GM23338 (cell line): Measurements from ENCODE around the gene HK2. TPM values are rescaled to one million over a fixed set of nuclear protein-coding genes. Genes with fewer than 3 reads are reported as not detected.

ENCODE experiments used
- ATAC-seq: fragments of 200-7000 bp; cut with Tn5 transposase; 3 replicates; pipeline ENCODE4 v1.9.1; 2020
- DNase-seq: peaks from one replicate; pipeline ENCODE4 v3.0.0-alpha.2; 2015; ENCODE audit warnings: low spot score
- H2AFZ ChIP-seq: fragments of 200-600 bp; sonication (generic); 2 replicates; pipeline ENCODE4 v1.8.0; 2016; ENCODE audit warnings: antibody characterized with exemption, mild to moderate bottlenecking, moderate library complexity
- H3F3A ChIP-seq: fragments of 200-600 bp; sonication (generic); replicated peaks from 2 replicates; pipeline ENCODE4 v1.8.0; 2017; ENCODE audit warnings: antibody characterized with exemption, mixed run types, low read depth
- H3K27ac ChIP-seq: fragments of 200-600 bp; sonication (generic); 2 replicates; pipeline ENCODE4 v1.6.1; 2016; ENCODE audit warnings: low read depth
- H3K27me3 ChIP-seq: fragments of 200-600 bp; sonication (generic); 2 replicates; pipeline ENCODE4 v1.8.0; 2016; ENCODE audit warnings: mild to moderate bottlenecking, mixed run types, moderate library complexity; ENCODE audit not compliant: insufficient read depth
- H3K36me3 ChIP-seq: fragments of 200-600 bp; sonication (generic); 2 replicates; pipeline ENCODE4 v1.8.0; 2016; ENCODE audit warnings: mild to moderate bottlenecking; ENCODE audit not compliant: insufficient read depth
- H3K4me1 ChIP-seq: fragments of 200-600 bp; sonication (generic); 2 replicates; pipeline ENCODE4 v1.8.0; 2016; ENCODE audit warnings: mild to moderate bottlenecking, moderate library complexity; ENCODE audit not compliant: insufficient read depth
- H3K4me2 ChIP-seq: fragments of 200-600 bp; sonication (generic); 2 replicates; pipeline ENCODE4 v1.7.1; 2017; ENCODE audit warnings: mixed run types
- H3K4me3 ChIP-seq: fragments of 200-600 bp; sonication (generic); 2 replicates; pipeline ENCODE4 v1.6.1; 2016; ENCODE audit warnings: mixed run types
- H3K79me2 ChIP-seq: fragments of 200-600 bp; sonication (generic); replicated peaks from 2 replicates; pipeline ENCODE4 v1.8.0; 2017; ENCODE audit warnings: mild to moderate bottlenecking; ENCODE audit not compliant: insufficient read depth
- H3K9me2 ChIP-seq: fragments of 200-600 bp; sonication (generic); 2 replicates; pipeline ENCODE4 v1.8.0; 2017; ENCODE audit not compliant: insufficient read depth
- H4K20me1 ChIP-seq: fragments of 200-600 bp; sonication (generic); replicated peaks from 2 replicates; pipeline ENCODE4 v1.8.0; 2017; ENCODE audit warnings: mild to moderate bottlenecking; ENCODE audit not compliant: insufficient read depth
- H3K27ac Mint-ChIP-seq: 2 replicates; pipeline ENCODE4 v1.8.0; 2020; ENCODE audit warnings: inconsistent platforms, mild to moderate bottlenecking, moderate library complexity, mixed read lengths
- H3K27me3 Mint-ChIP-seq: 3 replicates; pipeline ENCODE4 v1.8.0; 2022; ENCODE audit warnings: low read depth, mild to moderate bottlenecking, moderate library complexity, mixed read lengths, inconsistent platforms; ENCODE audit not compliant: insufficient read depth, poor library complexity
- H3K36me3 Mint-ChIP-seq: 3 replicates; pipeline ENCODE4 v1.8.0; 2021; ENCODE audit warnings: low read depth, mild to moderate bottlenecking, inconsistent platforms, moderate library complexity, mixed read lengths
- H3K4me1 Mint-ChIP-seq: 3 replicates; pipeline ENCODE4 v1.8.0; 2020; ENCODE audit warnings: mild to moderate bottlenecking, inconsistent platforms, mixed read lengths
- H3K4me3 Mint-ChIP-seq: 3 replicates; pipeline ENCODE4 v1.8.0; 2021; ENCODE audit warnings: moderate library complexity, mild to moderate bottlenecking, inconsistent platforms, mixed read lengths
- H3K9me3 Mint-ChIP-seq: 3 replicates; pipeline ENCODE4 v1.8.0; 2020; ENCODE audit warnings: moderate library complexity, mild to moderate bottlenecking, inconsistent platforms, mixed read lengths
- CREB1 ChIP-seq: fragments of 250-450 bp; sonication (Bioruptor Pico); IDR thresholded peaks from 2 replicates; pipeline ENCODE4 v1.5.0; 2020; ENCODE audit warnings: low read depth, mild to moderate bottlenecking, moderate library complexity
- EZH2 ChIP-seq: fragments of 200-600 bp; sonication (generic); IDR thresholded peaks from one replicate; pipeline ENCODE4 v1.8.0; 2017; ENCODE audit warnings: antibody characterized with exemption, mild to moderate bottlenecking, low read depth; ENCODE audit not compliant: unreplicated experiment
- EZH2phosphoT487 ChIP-seq: fragments of 200-600 bp; sonication (generic); IDR thresholded peaks from one replicate; pipeline ENCODE4 v1.8.1; 2018; ENCODE audit warnings: antibody characterized with exemption; ENCODE audit not compliant: unreplicated experiment
- JUNB ChIP-seq: IDR thresholded peaks from one replicate; pipeline ENCODE4 v1.6.1; 2016; ENCODE audit warnings: antibody characterized with exemption; ENCODE audit not compliant: unreplicated experiment
- NANOG ChIP-seq: IDR thresholded peaks from 2 replicates; pipeline ENCODE4 v1.6.1; 2016; ENCODE audit warnings: antibody characterized with exemption, borderline replicate concordance
- POLR2AphosphoS5 ChIP-seq: IDR thresholded peaks from 2 replicates; pipeline ENCODE4 v1.6.1; 2016; ENCODE audit warnings: antibody characterized with exemption, low read depth
- STAT1 ChIP-seq: IDR thresholded peaks from one replicate; pipeline ENCODE4 v1.6.1; 2016; ENCODE audit warnings: antibody characterized with exemption; ENCODE audit not compliant: unreplicated experiment
- ZNF114 ChIP-seq: fragments of 250-450 bp; sonication (Bioruptor Pico); IDR thresholded peaks from 2 replicates; pipeline ENCODE4 v1.5.0; 2020; ENCODE audit warnings: mild to moderate bottlenecking, moderate library complexity
- ZNF331 ChIP-seq: fragments of 250-450 bp; sonication (Bioruptor Pico); IDR thresholded peaks from 2 replicates; pipeline ENCODE4 v1.5.0; 2020; ENCODE audit warnings: low read depth, mild to moderate bottlenecking, moderate library complexity
- polyA plus RNA-seq: library from polyadenylated mRNA; unstranded; fragments of >200 nt; fragmentation: Nextera tagmentation; extraction: Ambion mirVana; gene quantifications from 2 replicates; pipeline ENCODE4 v1.2.1, GENCODE V29; 2016
- total RNA-seq: library from RNA; depleted of rRNA; stranded (reverse); fragments of >200 nt; shearing (Covaris generic); gene quantifications from 2 replicates; pipeline ENCODE4 v1.2.3, GENCODE V29; 2014
- TF ChIP-seq, protein P1 (sequence below): fragments of 250-450 bp; sonication (Bioruptor Pico); IDR thresholded peaks from 2 replicates; pipeline ENCODE4 v1.5.0; 2020; ENCODE audit warnings: mild to moderate bottlenecking, moderate library complexity
- TF ChIP-seq, protein P2 (sequence below): IDR thresholded peaks from one replicate; pipeline ENCODE4 v1.6.1; 2018; ENCODE audit warnings: antibody characterized with exemption; ENCODE audit not compliant: unreplicated experiment
- TF ChIP-seq, protein P3 (sequence below): IDR thresholded peaks from 2 replicates; pipeline ENCODE4 v1.6.1; 2016; ENCODE audit warnings: antibody characterized with exemption
- TF ChIP-seq, protein P4 (sequence below), 2 experiments: fragments of 200-600 bp in 1 of 2; sonication (generic) in 1 of 2; conservative IDR thresholded peaks; 2 replicates each; pipeline versions ENCODE4 v1.5.1 to v1.6.1; 2016 to 2017; ENCODE audit warnings: antibody characterized with exemption in 2 of 2, low read depth in 2 of 2, mild to moderate bottlenecking in 2 of 2, moderate library complexity in 1 of 2

HK2 gene
- total and polyA plus RNA-seq, 2 experiments from 2014 or later: 23.2 to 54.7 TPM

DNA sequence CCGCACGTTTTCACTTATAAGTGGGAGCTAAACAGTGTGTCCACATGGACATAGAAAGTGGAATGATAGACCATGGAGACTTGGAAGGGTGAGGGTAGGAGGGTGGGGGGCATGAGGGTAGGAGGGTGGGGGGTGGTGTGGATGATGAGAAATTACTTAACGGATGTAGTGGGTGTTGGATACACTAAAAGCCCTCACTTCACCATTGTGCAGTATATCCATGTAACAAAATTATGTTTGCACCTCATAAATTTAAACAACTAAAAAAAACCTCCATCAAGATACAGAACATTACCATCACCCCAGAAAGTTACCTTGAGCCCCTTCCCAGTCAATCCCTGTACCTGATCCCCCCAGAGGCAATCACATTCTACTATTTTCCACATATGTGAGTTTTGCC, 26.2 kb downstream of the HK2 start:
- H3F3A ChIP-seq: no peaks in the 10 kb centered on the region
- H3K27ac ChIP-seq: no peak overlapping the region
- H3K27me3 ChIP-seq: no peaks in the 10 kb centered on the region
- Mint-ChIP-seq H3K4me1 (peaks cover 40% of the 10 kb centered on the region), H3K27me3 (peaks cover 2% of the 10 kb centered on the region), H3K27ac (no peak overlapping the region; the same call in 1 of the 2 replicates), H3K9me3 (no peaks in the 10 kb centered on the region), H3K36me3 (peaks cover 30% of the 10 kb centered on the region), H3K4me3 (no peak overlapping the region)
- DNase-seq (no peak), ATAC-seq (no peak)
- TF ChIP-seq, protein P1, sequence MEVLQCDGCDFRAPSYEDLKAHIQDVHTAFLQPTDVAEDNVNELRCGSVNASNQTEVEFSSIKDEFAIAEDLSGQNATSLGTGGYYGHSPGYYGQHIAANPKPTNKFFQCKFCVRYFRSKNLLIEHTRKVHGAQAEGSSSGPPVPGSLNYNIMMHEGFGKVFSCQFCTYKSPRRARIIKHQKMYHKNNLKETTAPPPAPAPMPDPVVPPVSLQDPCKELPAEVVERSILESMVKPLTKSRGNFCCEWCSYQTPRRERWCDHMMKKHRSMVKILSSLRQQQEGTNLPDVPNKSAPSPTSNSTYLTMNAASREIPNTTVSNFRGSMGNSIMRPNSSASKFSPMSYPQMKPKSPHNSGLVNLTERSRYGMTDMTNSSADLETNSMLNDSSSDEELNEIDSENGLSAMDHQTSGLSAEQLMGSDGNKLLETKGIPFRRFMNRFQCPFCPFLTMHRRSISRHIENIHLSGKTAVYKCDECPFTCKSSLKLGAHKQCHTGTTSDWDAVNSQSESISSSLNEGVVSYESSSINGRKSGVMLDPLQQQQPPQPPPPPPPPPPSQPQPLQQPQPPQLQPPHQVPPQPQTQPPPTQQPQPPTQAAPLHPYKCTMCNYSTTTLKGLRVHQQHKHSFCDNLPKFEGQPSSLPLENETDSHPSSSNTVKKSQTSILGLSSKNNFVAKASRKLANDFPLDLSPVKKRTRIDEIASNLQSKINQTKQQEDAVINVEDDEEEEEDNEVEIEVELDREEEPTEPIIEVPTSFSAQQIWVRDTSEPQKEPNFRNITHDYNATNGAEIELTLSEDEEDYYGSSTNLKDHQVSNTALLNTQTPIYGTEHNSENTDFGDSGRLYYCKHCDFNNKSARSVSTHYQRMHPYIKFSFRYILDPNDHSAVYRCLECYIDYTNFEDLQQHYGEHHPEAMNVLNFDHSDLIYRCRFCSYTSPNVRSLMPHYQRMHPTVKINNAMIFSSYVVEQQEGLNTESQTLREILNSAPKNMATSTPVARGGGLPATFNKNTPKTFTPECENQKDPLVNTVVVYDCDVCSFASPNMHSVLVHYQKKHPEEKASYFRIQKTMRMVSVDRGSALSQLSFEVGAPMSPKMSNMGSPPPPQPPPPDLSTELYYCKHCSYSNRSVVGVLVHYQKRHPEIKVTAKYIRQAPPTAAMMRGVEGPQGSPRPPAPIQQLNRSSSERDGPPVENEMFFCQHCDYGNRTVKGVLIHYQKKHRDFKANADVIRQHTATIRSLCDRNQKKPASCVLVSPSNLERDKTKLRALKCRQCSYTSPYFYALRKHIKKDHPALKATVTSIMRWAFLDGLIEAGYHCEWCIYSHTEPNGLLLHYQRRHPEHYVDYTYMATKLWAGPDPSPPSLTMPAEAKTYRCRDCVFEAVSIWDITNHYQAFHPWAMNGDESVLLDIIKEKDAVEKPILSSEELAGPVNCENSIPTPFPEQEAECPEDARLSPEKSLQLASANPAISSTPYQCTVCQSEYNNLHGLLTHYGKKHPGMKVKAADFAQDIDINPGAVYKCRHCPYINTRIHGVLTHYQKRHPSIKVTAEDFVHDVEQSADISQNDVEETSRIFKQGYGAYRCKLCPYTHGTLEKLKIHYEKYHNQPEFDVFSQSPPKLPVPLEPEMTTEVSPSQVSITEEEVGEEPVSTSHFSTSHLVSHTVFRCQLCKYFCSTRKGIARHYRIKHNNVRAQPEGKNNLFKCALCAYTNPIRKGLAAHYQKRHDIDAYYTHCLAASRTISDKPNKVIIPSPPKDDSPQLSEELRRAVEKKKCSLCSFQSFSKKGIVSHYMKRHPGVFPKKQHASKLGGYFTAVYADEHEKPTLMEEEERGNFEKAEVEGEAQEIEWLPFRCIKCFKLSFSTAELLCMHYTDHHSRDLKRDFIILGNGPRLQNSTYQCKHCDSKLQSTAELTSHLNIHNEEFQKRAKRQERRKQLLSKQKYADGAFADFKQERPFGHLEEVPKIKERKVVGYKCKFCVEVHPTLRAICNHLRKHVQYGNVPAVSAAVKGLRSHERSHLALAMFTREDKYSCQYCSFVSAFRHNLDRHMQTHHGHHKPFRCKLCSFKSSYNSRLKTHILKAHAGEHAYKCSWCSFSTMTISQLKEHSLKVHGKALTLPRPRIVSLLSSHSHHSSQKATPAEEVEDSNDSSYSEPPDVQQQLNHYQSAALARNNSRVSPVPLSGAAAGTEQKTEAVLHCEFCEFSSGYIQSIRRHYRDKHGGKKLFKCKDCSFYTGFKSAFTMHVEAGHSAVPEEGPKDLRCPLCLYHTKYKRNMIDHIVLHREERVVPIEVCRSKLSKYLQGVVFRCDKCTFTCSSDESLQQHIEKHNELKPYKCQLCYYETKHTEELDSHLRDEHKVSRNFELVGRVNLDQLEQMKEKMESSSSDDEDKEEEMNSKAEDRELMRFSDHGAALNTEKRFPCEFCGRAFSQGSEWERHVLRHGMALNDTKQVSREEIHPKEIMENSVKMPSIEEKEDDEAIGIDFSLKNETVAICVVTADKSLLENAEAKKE (CRISPR knock-in tag): no peak
- TF ChIP-seq EZH2phosphoT487 (no peak), POLR2AphosphoS5 (no peak), EZH2 (no peak), STAT1 (no peak), ZNF114 (CRISPR knock-in tag) (no peak), JUNB (no peak), ZNF331 (no peak), NANOG (no peak), CREB1 (CRISPR knock-in tag) (no peak)
- TF ChIP-seq, protein P2, sequence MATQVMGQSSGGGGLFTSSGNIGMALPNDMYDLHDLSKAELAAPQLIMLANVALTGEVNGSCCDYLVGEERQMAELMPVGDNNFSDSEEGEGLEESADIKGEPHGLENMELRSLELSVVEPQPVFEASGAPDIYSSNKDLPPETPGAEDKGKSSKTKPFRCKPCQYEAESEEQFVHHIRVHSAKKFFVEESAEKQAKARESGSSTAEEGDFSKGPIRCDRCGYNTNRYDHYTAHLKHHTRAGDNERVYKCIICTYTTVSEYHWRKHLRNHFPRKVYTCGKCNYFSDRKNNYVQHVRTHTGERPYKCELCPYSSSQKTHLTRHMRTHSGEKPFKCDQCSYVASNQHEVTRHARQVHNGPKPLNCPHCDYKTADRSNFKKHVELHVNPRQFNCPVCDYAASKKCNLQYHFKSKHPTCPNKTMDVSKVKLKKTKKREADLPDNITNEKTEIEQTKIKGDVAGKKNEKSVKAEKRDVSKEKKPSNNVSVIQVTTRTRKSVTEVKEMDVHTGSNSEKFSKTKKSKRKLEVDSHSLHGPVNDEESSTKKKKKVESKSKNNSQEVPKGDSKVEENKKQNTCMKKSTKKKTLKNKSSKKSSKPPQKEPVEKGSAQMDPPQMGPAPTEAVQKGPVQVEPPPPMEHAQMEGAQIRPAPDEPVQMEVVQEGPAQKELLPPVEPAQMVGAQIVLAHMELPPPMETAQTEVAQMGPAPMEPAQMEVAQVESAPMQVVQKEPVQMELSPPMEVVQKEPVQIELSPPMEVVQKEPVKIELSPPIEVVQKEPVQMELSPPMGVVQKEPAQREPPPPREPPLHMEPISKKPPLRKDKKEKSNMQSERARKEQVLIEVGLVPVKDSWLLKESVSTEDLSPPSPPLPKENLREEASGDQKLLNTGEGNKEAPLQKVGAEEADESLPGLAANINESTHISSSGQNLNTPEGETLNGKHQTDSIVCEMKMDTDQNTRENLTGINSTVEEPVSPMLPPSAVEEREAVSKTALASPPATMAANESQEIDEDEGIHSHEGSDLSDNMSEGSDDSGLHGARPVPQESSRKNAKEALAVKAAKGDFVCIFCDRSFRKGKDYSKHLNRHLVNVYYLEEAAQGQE: no peak
- TF ChIP-seq, protein P3, sequence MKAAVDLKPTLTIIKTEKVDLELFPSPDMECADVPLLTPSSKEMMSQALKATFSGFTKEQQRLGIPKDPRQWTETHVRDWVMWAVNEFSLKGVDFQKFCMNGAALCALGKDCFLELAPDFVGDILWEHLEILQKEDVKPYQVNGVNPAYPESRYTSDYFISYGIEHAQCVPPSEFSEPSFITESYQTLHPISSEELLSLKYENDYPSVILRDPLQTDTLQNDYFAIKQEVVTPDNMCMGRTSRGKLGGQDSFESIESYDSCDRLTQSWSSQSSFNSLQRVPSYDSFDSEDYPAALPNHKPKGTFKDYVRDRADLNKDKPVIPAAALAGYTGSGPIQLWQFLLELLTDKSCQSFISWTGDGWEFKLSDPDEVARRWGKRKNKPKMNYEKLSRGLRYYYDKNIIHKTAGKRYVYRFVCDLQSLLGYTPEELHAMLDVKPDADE: no peak
- TF ChIP-seq, protein P4, sequence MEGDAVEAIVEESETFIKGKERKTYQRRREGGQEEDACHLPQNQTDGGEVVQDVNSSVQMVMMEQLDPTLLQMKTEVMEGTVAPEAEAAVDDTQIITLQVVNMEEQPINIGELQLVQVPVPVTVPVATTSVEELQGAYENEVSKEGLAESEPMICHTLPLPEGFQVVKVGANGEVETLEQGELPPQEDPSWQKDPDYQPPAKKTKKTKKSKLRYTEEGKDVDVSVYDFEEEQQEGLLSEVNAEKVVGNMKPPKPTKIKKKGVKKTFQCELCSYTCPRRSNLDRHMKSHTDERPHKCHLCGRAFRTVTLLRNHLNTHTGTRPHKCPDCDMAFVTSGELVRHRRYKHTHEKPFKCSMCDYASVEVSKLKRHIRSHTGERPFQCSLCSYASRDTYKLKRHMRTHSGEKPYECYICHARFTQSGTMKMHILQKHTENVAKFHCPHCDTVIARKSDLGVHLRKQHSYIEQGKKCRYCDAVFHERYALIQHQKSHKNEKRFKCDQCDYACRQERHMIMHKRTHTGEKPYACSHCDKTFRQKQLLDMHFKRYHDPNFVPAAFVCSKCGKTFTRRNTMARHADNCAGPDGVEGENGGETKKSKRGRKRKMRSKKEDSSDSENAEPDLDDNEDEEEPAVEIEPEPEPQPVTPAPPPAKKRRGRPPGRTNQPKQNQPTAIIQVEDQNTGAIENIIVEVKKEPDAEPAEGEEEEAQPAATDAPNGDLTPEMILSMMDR (conservative IDR thresholded peaks at IDR 0.05; ENCODE audit: low read depth in 2 of 2): no peak
- H3K4me3 ChIP-seq: no peak overlapping the region
- no peak overlapping the region for H3K4me2 ChIP-seq
- H3K36me3 ChIP-seq: peaks cover 3% of the 10 kb centered on the region; the same call in 1 of the 2 replicates
- H3K9me2 ChIP-seq: no peaks in the 10 kb centered on the region
- H3K4me1 ChIP-seq: peaks cover 13% of the 10 kb centered on the region
- H3K79me2 ChIP-seq: peaks cover 80% of the 10 kb centered on the region
- H2AFZ ChIP-seq: no peak overlapping the region
- peaks cover 20% of the 10 kb centered on the region for H4K20me1 ChIP-seq
